Fibroblast of lung (primary cell): ENCODE measurements around the gene MIA2.

Experiments
- CTCF ChIP-seq, 2 donors: IDR thresholded peaks in 1 of 2; conservative IDR thresholded peaks in 1 of 2; 1 replicate in 1 of 2; 2 replicates in 1 of 2; pipeline ENCODE4 v1.5.1; 2011 to 2012; ENCODE audit warnings: low read length in 2 of 2, control low read depth in 1 of 2, inconsistent platforms in 1 of 2, low read depth in 1 of 2, mild to moderate bottlenecking in 1 of 2
- EZH2 ChIP-seq: IDR thresholded peaks from 2 replicates; pipeline ENCODE4 v1.5.1; 2012; ENCODE audit warnings: low read length, control low read depth, mild to moderate bottlenecking; ENCODE audit errors: missing control alignments

GRCh38 chr14:39303115-39303514 lies 69.4 kb downstream of the MIA2 start:
- TF ChIP-seq CTCF (conservative IDR thresholded peaks at IDR 0.05 in 1 of 2, IDR thresholded peaks at IDR 0.05 in 1 of 2; ENCODE audit: low read depth in 1 of 2, low read length in 2 of 2) (no peak), EZH2 (no peak)
